ENCODE data around the gene ZNF385C.

The ZNF385C gene

DNA sequence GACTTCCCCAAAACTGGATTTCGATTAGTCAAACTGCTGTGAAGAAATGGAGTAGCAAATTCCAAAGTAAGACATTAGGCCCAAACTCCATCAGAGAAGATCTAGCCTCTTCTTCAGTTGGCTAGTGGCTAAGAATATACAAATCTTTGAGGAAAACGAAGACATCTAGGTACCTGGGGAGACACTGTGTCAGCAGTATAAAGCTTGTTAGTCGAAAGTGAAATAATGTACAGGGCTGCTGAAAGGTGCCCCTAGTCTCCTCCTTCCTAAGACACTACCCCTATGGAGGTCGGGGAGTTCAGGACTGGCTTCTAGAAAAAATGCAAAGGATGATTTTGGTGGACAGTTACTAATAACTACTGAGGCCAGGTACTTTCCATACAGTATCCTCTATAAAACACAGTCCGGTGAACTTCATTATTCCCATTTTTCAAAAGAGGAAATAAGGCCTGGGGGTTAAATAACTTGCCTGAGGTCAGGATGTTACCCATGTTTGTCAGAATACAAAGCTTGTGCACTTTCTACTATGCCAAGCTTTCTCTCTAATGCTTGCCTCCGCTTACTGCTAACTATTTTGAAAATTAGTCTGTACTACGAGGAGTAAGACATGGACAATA lies 96.0 kb downstream of the ZNF385C start:
- ChIA-PET POLR2A (ENCODE audit: low non-redundant PET) (no interaction called here), CTCF (no interaction called here)
- no peak overlapping the region for H3K27ac ChIP-seq
- TF ChIP-seq, protein P1, sequence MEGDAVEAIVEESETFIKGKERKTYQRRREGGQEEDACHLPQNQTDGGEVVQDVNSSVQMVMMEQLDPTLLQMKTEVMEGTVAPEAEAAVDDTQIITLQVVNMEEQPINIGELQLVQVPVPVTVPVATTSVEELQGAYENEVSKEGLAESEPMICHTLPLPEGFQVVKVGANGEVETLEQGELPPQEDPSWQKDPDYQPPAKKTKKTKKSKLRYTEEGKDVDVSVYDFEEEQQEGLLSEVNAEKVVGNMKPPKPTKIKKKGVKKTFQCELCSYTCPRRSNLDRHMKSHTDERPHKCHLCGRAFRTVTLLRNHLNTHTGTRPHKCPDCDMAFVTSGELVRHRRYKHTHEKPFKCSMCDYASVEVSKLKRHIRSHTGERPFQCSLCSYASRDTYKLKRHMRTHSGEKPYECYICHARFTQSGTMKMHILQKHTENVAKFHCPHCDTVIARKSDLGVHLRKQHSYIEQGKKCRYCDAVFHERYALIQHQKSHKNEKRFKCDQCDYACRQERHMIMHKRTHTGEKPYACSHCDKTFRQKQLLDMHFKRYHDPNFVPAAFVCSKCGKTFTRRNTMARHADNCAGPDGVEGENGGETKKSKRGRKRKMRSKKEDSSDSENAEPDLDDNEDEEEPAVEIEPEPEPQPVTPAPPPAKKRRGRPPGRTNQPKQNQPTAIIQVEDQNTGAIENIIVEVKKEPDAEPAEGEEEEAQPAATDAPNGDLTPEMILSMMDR (conservative IDR thresholded peaks at IDR 0.05; ENCODE audit: low read depth): no peak
- no peak for DNase-seq (ENCODE audit: low spot score)

DNA sequence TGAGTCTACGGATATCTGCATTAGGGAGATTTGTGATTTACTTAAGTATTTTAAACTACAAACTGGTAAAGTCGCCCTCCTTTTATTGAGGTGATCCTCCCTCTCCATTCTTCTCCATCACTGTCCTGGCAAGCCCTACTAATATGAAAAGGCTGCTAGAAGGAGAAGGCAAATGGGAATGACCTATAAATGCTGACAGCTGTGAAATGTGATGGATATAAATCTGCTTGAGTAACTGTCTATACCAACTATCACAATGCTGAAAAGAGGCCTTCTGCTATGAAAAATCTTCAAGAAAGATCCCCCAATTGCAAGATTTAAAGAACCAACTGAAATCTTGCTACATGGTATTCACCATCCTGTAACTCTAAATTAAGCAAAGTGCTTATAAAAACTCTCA lies 96.5 kb downstream of the ZNF385C start:
- H3K27ac ChIP-seq: no peak overlapping the region
- TF ChIP-seq, protein P1 (conservative IDR thresholded peaks at IDR 0.05; ENCODE audit: low read depth): no peak
- no peak for DNase-seq (ENCODE audit: low spot score)
- POLR2A ChIA-PET (ENCODE audit: low non-redundant PET): no interaction called here
- CTCF ChIA-PET: no interaction called here

DNA sequence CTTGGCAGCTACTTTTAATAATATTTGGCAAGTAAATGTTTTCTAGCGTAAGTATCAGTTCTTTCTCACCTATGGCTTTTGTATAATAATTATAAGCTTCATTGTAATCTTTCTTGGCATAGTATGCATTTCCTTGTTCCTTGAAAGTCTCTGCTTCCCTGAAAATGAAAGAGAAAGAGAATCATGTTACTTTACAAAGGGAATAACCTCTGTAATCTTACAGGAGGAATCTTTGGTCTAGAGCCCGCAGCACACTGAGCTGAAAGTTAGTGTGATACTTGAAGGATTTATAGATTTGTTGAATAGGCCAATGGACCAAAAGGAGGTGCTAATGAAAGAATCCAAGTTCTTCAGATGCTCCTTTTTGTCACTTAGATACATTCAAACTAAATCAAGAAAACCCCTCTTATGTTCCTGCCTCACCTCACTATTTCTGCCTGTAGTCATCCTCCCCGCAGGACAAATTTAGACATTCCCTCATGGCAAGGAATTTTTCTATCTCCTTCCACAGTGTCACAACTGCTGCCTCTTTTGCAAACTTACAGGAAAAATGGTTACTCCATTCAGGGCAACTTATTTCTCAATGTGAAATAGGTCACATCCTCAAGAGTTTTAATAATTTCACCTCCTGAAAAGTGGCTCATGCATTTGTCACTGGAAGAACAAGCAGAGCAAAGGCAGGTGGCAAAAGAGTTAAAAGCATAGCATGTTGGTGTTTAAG lies 97.7 kb downstream of the ZNF385C start:
- TF ChIP-seq, protein P1 (conservative IDR thresholded peaks at IDR 0.05; ENCODE audit: low read depth): no peak
- POLR2A ChIA-PET (ENCODE audit: low non-redundant PET): no interaction called here
- DNase-seq (ENCODE audit: low spot score): no peak
- no peak overlapping the region for H3K27ac ChIP-seq
- CTCF ChIA-PET: interaction anchor here (0.7 kb wide), 1 partner anchor 27 kb away, joined by 3 read pairs; no protein-coding TSS in a partner anchor

DNA sequence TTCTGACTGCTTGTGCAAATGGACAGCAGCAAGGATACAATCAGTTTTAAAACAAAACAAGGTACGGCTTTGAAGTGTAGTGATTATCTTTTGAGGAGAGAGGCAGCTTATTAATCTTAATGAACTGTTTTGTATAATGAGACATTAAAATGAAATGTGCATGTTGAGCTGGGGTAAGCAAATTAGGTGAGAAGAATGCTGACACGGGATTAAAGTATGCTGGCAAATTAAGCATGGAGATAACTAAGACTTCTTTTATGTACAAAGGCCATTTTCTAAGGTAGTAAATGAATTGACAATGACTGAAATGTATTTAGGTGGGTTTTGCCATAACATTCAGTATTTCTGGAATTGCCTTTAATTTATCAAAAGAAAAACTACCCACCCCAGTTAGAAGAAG lies 99.8 kb downstream of the ZNF385C start:
- POLR2A ChIA-PET (ENCODE audit: low non-redundant PET): no interaction called here
- CTCF ChIA-PET: no interaction called here
- TF ChIP-seq, protein P1 (conservative IDR thresholded peaks at IDR 0.05; ENCODE audit: low read depth): no peak
- no peak for DNase-seq (ENCODE audit: low spot score)
- no peak overlapping the region for H3K27ac ChIP-seq

DNA sequence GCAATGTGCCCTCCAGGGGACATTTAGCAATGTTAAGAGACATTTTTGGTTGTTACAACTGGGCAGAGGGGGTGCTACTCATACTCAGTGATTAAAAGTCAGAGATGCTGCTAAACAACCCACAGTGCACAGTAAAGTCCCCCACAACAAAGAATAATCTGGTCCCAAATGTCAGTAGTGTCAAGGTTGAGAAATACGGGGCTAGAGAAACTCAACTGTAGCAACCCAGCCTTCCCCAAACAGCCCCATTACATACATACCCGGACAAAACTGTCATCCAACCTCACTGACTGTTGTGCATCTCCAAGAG lies 101.5 kb downstream of the ZNF385C start:
- TF ChIP-seq, protein P1 (conservative IDR thresholded peaks at IDR 0.05; ENCODE audit: low read depth): no peak
- DNase-seq (ENCODE audit: low spot score): no peak
- POLR2A ChIA-PET (ENCODE audit: low non-redundant PET): no interaction called here
- CTCF ChIA-PET: interaction anchor here (1.1 kb wide), 1 partner anchor 8 kb away, joined by 3 read pairs; no protein-coding TSS in a partner anchor
- no peak overlapping the region for H3K27ac ChIP-seq

DNA sequence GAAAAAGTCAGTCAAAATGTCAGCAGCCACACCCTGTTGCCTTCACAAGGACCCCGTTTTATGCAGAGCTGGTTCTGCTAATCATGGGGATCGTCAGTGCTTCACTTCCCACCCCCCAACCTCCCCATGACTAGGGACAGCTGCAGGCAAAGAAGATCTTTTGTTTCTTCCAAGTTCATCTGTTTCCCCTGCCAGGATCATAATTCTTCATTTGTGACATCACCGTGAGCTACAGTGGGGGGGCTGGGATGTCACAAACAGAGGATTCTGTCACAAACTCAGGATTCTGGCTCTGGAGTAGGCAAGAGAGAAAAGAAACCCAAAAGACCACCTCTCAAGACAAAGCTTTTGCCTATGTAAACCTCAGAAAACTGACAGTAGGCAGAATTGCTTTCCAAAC lies 105.7 kb downstream of the ZNF385C start:
- CTCF ChIA-PET: interaction anchor here (0.6 kb wide), 1 partner anchor 586 kb away, joined by 3 read pairs; no protein-coding TSS in a partner anchor

More for the DNA sequence above, 105.7 kb downstream of the ZNF385C start:
- DNase-seq (ENCODE audit: low spot score): no peak
- no peak overlapping the region for H3K27ac ChIP-seq
- TF ChIP-seq, protein P1 (conservative IDR thresholded peaks at IDR 0.05; ENCODE audit: low read depth): no peak
- POLR2A ChIA-PET (ENCODE audit: low non-redundant PET): no interaction called here
